Left renal pelvis (tissue), 4 donors: ENCODE results near the gene RIPK3. TPM values are rescaled to one million over a fixed set of nuclear protein-coding genes. Genes with fewer than 3 reads are reported as not detected.

Source experiments
- polyA plus RNA-seq, 4 donors: library from polyadenylated mRNA; unstranded; fragments of 120-200 nt; gene quantifications; one replicate each; pipeline ENCODE4 v1.2.1, GENCODE V29; 2013; ENCODE audit not compliant: insufficient read length in 4 of 4

The RIPK3 gene
- polyA plus RNA-seq, 4 donors: 2.3 to 4.3 (median 3.8) TPM

Other genes starting within 250 kb of the RIPK3 start
- 10 to 100 TPM in 3 of 4 donors, 1 to 10 TPM in 1; 7.7 to 31.0 (median 24.0) TPM for gene PCK2, start 245.7 kb downstream of the RIPK3 start, polyA plus RNA-seq
- 10 to 100 TPM; 41.2 to 90.6 (median 73.0) TPM for gene DCAF11, start 225.2 kb downstream of the RIPK3 start, polyA plus RNA-seq
- gene NRL, start 225.0 kb downstream of the RIPK3 start, polyA plus RNA-seq: 1 to 10 TPM in 3 of 4 donors, under 1 TPM in 1; 0.59 to 4.1 (median 2.1) TPM
- gene FITM1, start 209.3 kb downstream of the RIPK3 start, polyA plus RNA-seq: 1 to 10 TPM in 1 of 4 donors, under 1 TPM in 3; 0.55 to 1.6 (median 0.79) TPM
- gene PSME1, start 203.8 kb downstream of the RIPK3 start, polyA plus RNA-seq: 100 to 1,000 TPM; 131 to 226 (median 197) TPM
- 10 to 100 TPM in 3 of 4 donors, 1 to 10 TPM in 1; 9.7 to 21.4 (median 19.4) TPM for gene EMC9, start 198.4 kb downstream of the RIPK3 start, polyA plus RNA-seq
- gene PSME2, start 193.4 kb downstream of the RIPK3 start, polyA plus RNA-seq: 100 to 1,000 TPM; 134 to 185 (median 166) TPM
- 10 to 100 TPM; 44.8 to 59.8 (median 47.4) TPM for gene RNF31, start 192.5 kb downstream of the RIPK3 start, polyA plus RNA-seq
- gene IRF9, start 178.7 kb downstream of the RIPK3 start, polyA plus RNA-seq: 10 to 100 TPM; 46.1 to 68.1 (median 57.0) TPM
- gene REC8, start 167.9 kb downstream of the RIPK3 start, polyA plus RNA-seq: 100 to 1,000 TPM in 1 of 4 donors, 10 to 100 TPM in 3; 28.0 to 100 (median 57.9) TPM
- 10 to 100 TPM; 19.8 to 39.5 (median 31.0) TPM for gene IPO4, start 151.2 kb downstream of the RIPK3 start, polyA plus RNA-seq
- 10 to 100 TPM; 32.9 to 43.7 (median 35.4) TPM for gene TM9SF1, start 144.6 kb downstream of the RIPK3 start, polyA plus RNA-seq
- gene TSSK4, start 134.3 kb downstream of the RIPK3 start, polyA plus RNA-seq: 10 to 100 TPM in 1 of 4 donors, 1 to 10 TPM in 3; 4.2 to 12.0 (median 5.6) TPM
- gene CHMP4A, start 126.5 kb downstream of the RIPK3 start, polyA plus RNA-seq: 10 to 100 TPM; 27.8 to 58.4 (median 52.0) TPM
- 10 to 100 TPM in 3 of 4 donors, 1 to 10 TPM in 1; 8.3 to 16.9 (median 11.3) TPM for gene MDP1, start 123.9 kb downstream of the RIPK3 start, polyA plus RNA-seq
- 100 to 1,000 TPM; 189 to 230 (median 217) TPM for gene NEDD8, start 107.6 kb downstream of the RIPK3 start, polyA plus RNA-seq
- gene GMPR2, start 107.1 kb downstream of the RIPK3 start, polyA plus RNA-seq: 100 to 1,000 TPM in 3 of 4 donors, 10 to 100 TPM in 1; 65.6 to 124 (median 117) TPM
- gene TINF2, start 97.4 kb downstream of the RIPK3 start, polyA plus RNA-seq: 10 to 100 TPM; 57.3 to 62.1 (median 60.1) TPM
- gene TGM1, start 76.8 kb downstream of the RIPK3 start, polyA plus RNA-seq: 1 to 10 TPM; 1.6 to 6.6 (median 2.6) TPM
- 10 to 100 TPM; 19.4 to 28.6 (median 20.3) TPM for gene RABGGTA, start 68.4 kb downstream of the RIPK3 start, polyA plus RNA-seq
- 10 to 100 TPM; 27.8 to 54.8 (median 43.2) TPM for gene DHRS1, start 40.2 kb downstream of the RIPK3 start, polyA plus RNA-seq
- 10 to 100 TPM; 20.0 to 27.0 (median 25.4) TPM for gene NOP9, start 40.1 kb downstream of the RIPK3 start, polyA plus RNA-seq
- 10 to 100 TPM; 20.2 to 28.4 (median 24.5) TPM for gene CIDEB, start 32.0 kb downstream of the RIPK3 start, polyA plus RNA-seq
- 1 to 10 TPM; 1.7 to 4.4 (median 3.0) TPM for gene LTB4R2, start 29.9 kb downstream of the RIPK3 start, polyA plus RNA-seq
- gene LTB4R, start 28.5 kb downstream of the RIPK3 start, polyA plus RNA-seq: 1 to 10 TPM; 2.1 to 6.5 (median 4.9) TPM
- 10 to 100 TPM in 3 of 4 donors, 1 to 10 TPM in 1; 8.4 to 23.3 (median 20.0) TPM for gene ADCY4, start 4.9 kb downstream of the RIPK3 start, polyA plus RNA-seq
- 100 to 1,000 TPM in 1 of 4 donors, 10 to 100 TPM in 3; 52.5 to 151 (median 78.2) TPM for gene NFATC4, start 28.2 kb upstream of the RIPK3 start, polyA plus RNA-seq
- 10 to 100 TPM; 46.0 to 95.5 (median 49.4) TPM for gene NYNRIN, start 59.0 kb upstream of the RIPK3 start, polyA plus RNA-seq
- 1 to 10 TPM; 2.2 to 4.7 (median 2.6) TPM for gene CBLN3, start 89.7 kb upstream of the RIPK3 start, polyA plus RNA-seq
- 10 to 100 TPM; 35.8 to 50.0 (median 40.5) TPM for gene KHNYN, start 90.0 kb upstream of the RIPK3 start, polyA plus RNA-seq
- 10 to 100 TPM; 37.9 to 82.1 (median 52.3) TPM for gene SDR39U1, start 102.8 kb upstream of the RIPK3 start, polyA plus RNA-seq
- under 1 TPM; 0.16 to 0.58 (median 0.34) TPM for gene CMA1, start 168.3 kb upstream of the RIPK3 start, polyA plus RNA-seq
- under 1 TPM; 0.30 to 0.95 (median 0.54) TPM for gene CTSG, start 236.3 kb upstream of the RIPK3 start, polyA plus RNA-seq